Fibroblast of lung (primary cell): ENCODE results near the gene LIMK1.

ENCODE experiments used
- EZH2 ChIP-seq: IDR thresholded peaks from 2 replicates; pipeline ENCODE4 v1.5.1; 2012; ENCODE audit warnings: low read length, control low read depth, mild to moderate bottlenecking; ENCODE audit errors: missing control alignments
- TF ChIP-seq, protein P1 (sequence below), 2 donors: IDR thresholded peaks in 1 of 2; conservative IDR thresholded peaks in 1 of 2; 1 replicate in 1 of 2; 2 replicates in 1 of 2; pipeline ENCODE4 v1.5.1; 2011 to 2012; ENCODE audit warnings: low read length in 2 of 2, control low read depth in 1 of 2, inconsistent platforms in 1 of 2, low read depth in 1 of 2, mild to moderate bottlenecking in 1 of 2

DNA sequence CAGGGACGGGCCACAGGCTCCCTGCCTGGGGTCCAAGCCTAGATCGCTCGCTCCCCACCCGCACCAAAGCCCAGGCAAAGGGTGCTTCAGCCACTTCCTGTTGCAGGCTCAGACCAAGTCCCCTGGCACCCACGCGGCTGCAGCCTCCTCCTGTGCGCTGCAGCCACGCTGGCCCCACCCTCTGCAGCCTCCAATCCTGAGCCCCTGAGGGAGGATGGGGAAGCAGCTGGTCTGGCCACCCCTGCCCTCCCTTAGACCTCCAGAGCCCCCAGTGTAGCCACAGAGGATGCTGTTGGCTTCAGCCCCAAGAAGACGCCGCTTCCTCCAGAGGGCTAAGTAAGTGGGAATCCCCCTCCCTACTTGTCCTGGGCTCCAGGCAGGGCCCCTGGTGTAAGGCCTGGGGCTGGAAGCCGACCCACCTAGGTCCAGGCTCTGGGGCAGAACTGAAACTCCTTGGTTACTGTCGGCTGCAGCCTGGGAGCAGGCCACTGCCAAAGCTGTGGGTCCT lies 9.4 kb downstream of the LIMK1 start:
- TF ChIP-seq, protein P1, sequence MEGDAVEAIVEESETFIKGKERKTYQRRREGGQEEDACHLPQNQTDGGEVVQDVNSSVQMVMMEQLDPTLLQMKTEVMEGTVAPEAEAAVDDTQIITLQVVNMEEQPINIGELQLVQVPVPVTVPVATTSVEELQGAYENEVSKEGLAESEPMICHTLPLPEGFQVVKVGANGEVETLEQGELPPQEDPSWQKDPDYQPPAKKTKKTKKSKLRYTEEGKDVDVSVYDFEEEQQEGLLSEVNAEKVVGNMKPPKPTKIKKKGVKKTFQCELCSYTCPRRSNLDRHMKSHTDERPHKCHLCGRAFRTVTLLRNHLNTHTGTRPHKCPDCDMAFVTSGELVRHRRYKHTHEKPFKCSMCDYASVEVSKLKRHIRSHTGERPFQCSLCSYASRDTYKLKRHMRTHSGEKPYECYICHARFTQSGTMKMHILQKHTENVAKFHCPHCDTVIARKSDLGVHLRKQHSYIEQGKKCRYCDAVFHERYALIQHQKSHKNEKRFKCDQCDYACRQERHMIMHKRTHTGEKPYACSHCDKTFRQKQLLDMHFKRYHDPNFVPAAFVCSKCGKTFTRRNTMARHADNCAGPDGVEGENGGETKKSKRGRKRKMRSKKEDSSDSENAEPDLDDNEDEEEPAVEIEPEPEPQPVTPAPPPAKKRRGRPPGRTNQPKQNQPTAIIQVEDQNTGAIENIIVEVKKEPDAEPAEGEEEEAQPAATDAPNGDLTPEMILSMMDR (conservative IDR thresholded peaks at IDR 0.05 in 1 of 2, IDR thresholded peaks at IDR 0.05 in 1 of 2; ENCODE audit: low read depth in 1 of 2, low read length in 2 of 2) = no peak
- no peak for TF ChIP-seq EZH2
